Fibroblast of skin of left quadriceps (primary cell): ENCODE measurements around the gene TYRP1.
A peak's percentile ranks its signal among the peaks of the same experiment; 100 is the strongest.

Source experiments
- DNase-seq, 2 experiments: peaks; one replicate each; pipeline ENCODE4 v3.0.0-alpha.2; 2013; ENCODE audit warnings: low read depth in 2 of 2

TYRP1 gene

GRCh38 chr9:12730927-12731326, 37.7 kb downstream of the TYRP1 start:
- DNase-seq, result no peak

GRCh38 chr9:12732971-12733370, 39.8 kb downstream of the TYRP1 start:
- DNase-seq, result no peak

GRCh38 chr9:12735665-12736064, 42.5 kb downstream of the TYRP1 start:
- DNase-seq, result no peak

DNA sequence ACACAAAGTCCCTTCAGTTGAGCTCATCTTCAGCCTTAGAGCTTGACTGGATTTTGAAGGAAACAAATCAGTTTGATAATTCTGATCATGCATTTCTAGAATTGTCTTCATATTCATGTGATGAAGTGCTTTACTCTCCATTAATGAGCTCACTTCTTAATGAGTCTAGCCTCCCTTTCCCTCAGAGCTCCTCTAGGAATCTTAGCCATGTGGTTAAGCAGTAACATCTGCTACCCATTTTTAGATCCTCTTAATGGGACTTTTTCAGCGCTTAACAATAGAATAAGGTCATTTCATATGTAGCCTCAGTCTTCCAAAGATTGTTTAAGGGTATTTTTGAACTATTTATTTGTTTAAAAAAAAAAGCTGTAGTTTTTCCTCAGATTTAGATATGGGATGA, 44.7 kb downstream of the TYRP1 start:
- DNase-seq, result peak; percentile 29 to 39

- DNase-seq, result peak; percentile 52 to 59
Observed at GRCh38 chr9:12739014-12739652, 45.9 kb downstream of the TYRP1 start.

DNA sequence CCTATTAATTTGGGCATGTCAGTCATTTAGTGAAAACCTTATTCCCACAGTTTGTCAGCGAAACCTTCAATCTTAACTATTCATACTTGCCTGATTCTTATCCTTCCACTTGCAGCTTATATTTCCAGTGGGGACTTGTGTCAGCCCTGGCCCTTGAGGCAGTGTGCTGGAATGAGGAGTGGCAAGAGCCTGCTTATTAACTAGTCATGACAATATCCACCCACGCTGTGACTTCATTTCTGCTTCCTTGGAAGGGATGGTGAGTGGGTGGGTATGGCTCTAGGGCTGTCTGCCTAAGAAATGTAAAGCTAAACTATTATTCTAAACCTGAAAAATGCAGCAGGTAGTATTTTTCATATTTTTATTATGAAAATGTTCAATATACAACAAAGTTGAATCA, 47.7 kb downstream of the TYRP1 start:
- DNase-seq, result no peak

GRCh38 chr9:12748016-12748415, 54.8 kb downstream of the TYRP1 start:
- DNase-seq, result peak; percentile 22 to 24

DNA sequence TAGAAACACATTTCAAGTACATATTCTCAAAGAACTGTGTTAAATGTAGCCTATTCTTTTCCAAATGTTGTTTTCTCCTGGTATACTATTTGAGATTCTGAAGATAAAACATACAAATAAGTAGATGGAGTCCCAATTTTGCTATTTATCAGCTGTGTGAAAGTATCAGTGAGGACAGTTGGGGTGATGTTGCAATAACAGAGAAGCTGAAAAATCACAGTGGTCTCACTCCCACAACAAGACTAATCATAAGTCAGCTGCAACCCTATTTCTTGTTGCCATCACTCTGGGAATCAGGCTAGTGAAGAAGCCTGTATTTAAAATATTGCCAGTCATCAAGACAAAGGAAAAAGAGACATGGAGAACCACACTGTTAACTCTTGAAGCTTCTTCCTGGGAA, 55.8 kb downstream of the TYRP1 start:
- no peak for DNase-seq

GRCh38 chr9:12753931-12754330, 60.7 kb downstream of the TYRP1 start:
- DNase-seq, result no peak

GRCh38 chr9:12759761-12760160, 66.6 kb downstream of the TYRP1 start:
- no peak for DNase-seq
